Common myeloid progenitor, CD34-positive (primary cell): Measurements from ENCODE around the gene FARSA.

Experiments used
- CTCF ChIA-PET: fragments of 350-600 bp; sonication (Branson Sonifier 250); formaldehyde crosslinking; loops from one replicate; lab custom pipeline; 2021; ENCODE audit warnings: antibody characterized with exemption; lab: Charles Lee
- POLR2A ChIA-PET: fragments of 350-600 bp; sonication (Branson Sonifier 250); formaldehyde crosslinking; loops from one replicate; lab custom pipeline; 2021; ENCODE audit warnings: antibody characterized with exemption; lab: Charles Lee
- DNase-seq, 3 donors: peaks; one replicate each; pipeline versions ENCODE4 v3.0.0 to v3.0.0-alpha.2; 2013
- H3K27ac ChIP-seq, 2 experiments: 1 replicate in 1 of 2; 2 replicates in 1 of 2; pipeline ENCODE4 v1.7.0; 2013; ENCODE audit warnings: inconsistent platforms in 2 of 2, low read length in 2 of 2, mild to moderate bottlenecking in 2 of 2, low read depth in 1 of 2, moderate library complexity in 1 of 2; ENCODE audit not compliant: severe bottlenecking in 2 of 2, insufficient read depth in 1 of 2, poor library complexity in 1 of 2
- H3K27me3 ChIP-seq, 5 experiments: replicated peaks in 2 of 5; 1 replicate in 3 of 5; 2 replicates in 2 of 5; pipeline versions ENCODE4 v1.6.1 to v1.7.0; 2013; ENCODE audit warnings: low read length in 4 of 5, mild to moderate bottlenecking in 2 of 5, moderate library complexity in 2 of 5, inconsistent platforms in 1 of 5; ENCODE audit not compliant: insufficient read depth in 5 of 5, control insufficient read depth in 4 of 5
- H3K36me3 ChIP-seq, 4 experiments: 1 replicate in 2 of 4; 2 replicates in 2 of 4; pipeline versions ENCODE4 v1.6.1 to v1.7.0; 2013; ENCODE audit warnings: low read length in 3 of 4, control low read depth in 1 of 4, mild to moderate bottlenecking in 1 of 4; ENCODE audit not compliant: control insufficient read depth in 4 of 4, insufficient read depth in 4 of 4
- H3K4me1 ChIP-seq, 4 experiments: 1 replicate in 3 of 4; 2 replicates in 1 of 4; pipeline versions ENCODE4 v1.6.1 to v1.7.1; 2013; ENCODE audit warnings: low read length in 3 of 4, mild to moderate bottlenecking in 3 of 4, control low read depth in 1 of 4, inconsistent platforms in 1 of 4, moderate library complexity in 1 of 4; ENCODE audit not compliant: control insufficient read depth in 4 of 4, insufficient read depth in 4 of 4; ENCODE audit errors: control extremely low read depth in 1 of 4
- H3K4me3 ChIP-seq, 7 experiments: 1 replicate in 4 of 7; 2 replicates in 3 of 7; pipeline versions ENCODE4 v1.5.1 to v1.7.0; 2013; ENCODE audit warnings: mild to moderate bottlenecking in 7 of 7, low read length in 6 of 7, moderate library complexity in 6 of 7, inconsistent platforms in 2 of 7, low read depth in 2 of 7, control low read depth in 1 of 7; ENCODE audit not compliant: insufficient read depth in 4 of 7, control insufficient read depth in 1 of 7; ENCODE audit errors: extremely low read depth in 1 of 7
- H3K9me3 ChIP-seq, 5 experiments: 1 replicate in 4 of 5; 2 replicates in 1 of 5; pipeline versions ENCODE4 v1.6.1 to v1.7.1; 2013; ENCODE audit warnings: low read length in 4 of 5, mild to moderate bottlenecking in 2 of 5, inconsistent platforms in 1 of 5, low read depth in 1 of 5, moderate library complexity in 1 of 5; ENCODE audit not compliant: control insufficient read depth in 4 of 5, insufficient read depth in 2 of 5; ENCODE audit errors: control extremely low read depth in 1 of 5
- WGBS: methylation state at CpG from one replicate; pipeline ENCODE4 v1.1.5; 2013; ENCODE audit not compliant: insufficient coverage; 5-methylcytosine and 5-hydroxymethylcytosine counted together

FARSA gene

GRCh38 chr19:12886651-12886968 lies 46.9 kb downstream of the FARSA start:
- Histone ChIP-seq H3K4me3 (peak overlapping the region in 1 of 7 experiments; percentile 3), H3K36me3 (no peaks in the 10 kb centered on the region), H3K27me3 (no peaks in the 10 kb centered on the region), H3K4me1 (peaks cover 0 to 38% (median 28%) of the 10 kb centered on the region in 4 experiments), H3K27ac (peak overlapping the region in 1 of 2 experiments; percentile 81), H3K9me3 (peaks cover 0 to 7% (median 3%) of the 10 kb centered on the region in 5 experiments)
- CTCF ChIA-PET = interaction anchor here (1.4 to 3.1 kb wide), 7 partner anchors 10 to 79 kb away, joined by 4 to 12 read pairs (median 9); partner anchors contain the start of genes FARSA and GADD45GIP1
- WGBS = 90% methylated on average over 2 of the region's 5 CpGs
- POLR2A ChIA-PET = interaction anchor here (0.6 to 2.6 kb wide), 2 partner anchors 51 to 221 kb away, joined by 5 to 16 read pairs; partner anchors contain the start of gene CALR
- DNase-seq = peak in 2 of 3 donors; percentile 11 to 27

GRCh38 chr19:12885749-12886650 lies 47.5 kb downstream of the FARSA start:
- WGBS = 5% methylated on average over 46 of the region's 53 CpGs
- peak; percentile 46 to 73 (median 64) for DNase-seq
- Histone ChIP-seq H3K36me3 (no peaks in the 10 kb centered on the region), H3K27ac (peak overlapping the region in 1 of 2 experiments; percentile 81), H3K4me3 (peak overlapping the region; percentile 21 to 78 (median 59)), H3K4me1 (peaks cover 0 to 34% (median 26%) of the 10 kb centered on the region in 4 experiments), H3K27me3 (no peaks in the 10 kb centered on the region), H3K9me3 (peaks cover 0 to 7% (median 3%) of the 10 kb centered on the region in 5 experiments)
- POLR2A ChIA-PET = interaction anchor here (0.6 to 2.6 kb wide), 5 partner anchors 28 to 220 kb away, joined by 4 to 16 read pairs (median 5); partner anchors contain the start of genes CALR and SYCE2
- CTCF ChIA-PET = interaction anchor here (0.6 to 3.9 kb wide), 13 partner anchors 10 to 357 kb away, joined by 3 to 20 read pairs (median 7); partner anchors contain the start of genes CALR, FARSA and GADD45GIP1

GRCh38 chr19:12884926-12885748 lies 48.4 kb downstream of the FARSA start:
- Histone ChIP-seq H3K27me3 (no peaks in the 10 kb centered on the region), H3K36me3 (no peaks in the 10 kb centered on the region), H3K9me3 (peaks cover 0 to 7% (median 3%) of the 10 kb centered on the region in 5 experiments), H3K4me3 (peak overlapping the region; percentile 48 to 78 (median 66)), H3K4me1 (peaks cover 0 to 36% (median 30%) of the 10 kb centered on the region in 4 experiments), H3K27ac (peak overlapping the region in 1 of 2 experiments; percentile 81)
- 4% methylated on average over 72 of the region's 73 CpGs for WGBS
- ChIA-PET CTCF (interaction anchor here (0.6 to 3.9 kb wide), 15 partner anchors 11 to 358 kb away, joined by 3 to 20 read pairs (median 7); partner anchors contain the start of genes CALR and FARSA), POLR2A (interaction anchor here (0.5 to 2.6 kb wide), 7 partner anchors 29 to 99 kb away, joined by 3 to 16 read pairs (median 5); partner anchors contain the start of genes CALR, RAD23A and SYCE2)
- DNase-seq = peak; percentile 76 to 87 (median 84)

GRCh38 chr19:12884627-12884925 lies 48.9 kb downstream of the FARSA start:
- peak overlapping the region in 1 of 2 experiments; percentile 65 for H3K27ac ChIP-seq
- 79% methylated on average over 11 of the region's 12 CpGs for WGBS
- POLR2A ChIA-PET = interaction anchor here (0.5 to 2.6 kb wide), 7 partner anchors 29 to 99 kb away, joined by 3 to 16 read pairs (median 5); partner anchors contain the start of genes CALR, RAD23A and SYCE2

GRCh38 chr19:12884202-12884601 lies 49.3 kb downstream of the FARSA start:
- POLR2A ChIA-PET = interaction anchor here (1.3 to 2.6 kb wide), 3 partner anchors 30 to 53 kb away, joined by 4 to 16 read pairs (median 6); partner anchors contain the start of genes CALR and SYCE2
- Histone ChIP-seq H3K27ac (peak overlapping the region in 1 of 2 experiments; percentile 65), H3K36me3 (no peaks in the 10 kb centered on the region), H3K27me3 (no peaks in the 10 kb centered on the region), H3K4me1 (peaks cover 0 to 35% (median 30%) of the 10 kb centered on the region in 4 experiments), H3K4me3 (peak overlapping the region in 4 of 7 experiments; percentile 48 to 78 (median 68)), H3K9me3 (peaks cover 0 to 7% (median 3%) of the 10 kb centered on the region in 5 experiments)
- 100% methylated on average over 2 of the region's 3 CpGs for WGBS
- DNase-seq = no peak
- CTCF ChIA-PET = interaction anchor here (1.1 to 3.9 kb wide), 7 partner anchors 12 to 81 kb away, joined by 3 to 20 read pairs (median 8); partner anchors contain the start of genes CALR and FARSA

More at GRCh38 chr19:12884627-12884925, 48.9 kb downstream of the FARSA start:
- H3K36me3 ChIP-seq = no peaks in the 10 kb centered on the region
- CTCF ChIA-PET = interaction anchor here (0.8 to 3.9 kb wide), 13 partner anchors 12 to 81 kb away, joined by 3 to 20 read pairs (median 8); partner anchors contain the start of genes CALR and FARSA
- DNase-seq = no peak
- no peaks in the 10 kb centered on the region for H3K27me3 ChIP-seq
- peak overlapping the region in 6 of 7 experiments; percentile 48 to 78 (median 65) for H3K4me3 ChIP-seq
- peaks cover 0 to 35% (median 30%) of the 10 kb centered on the region in 4 experiments for H3K4me1 ChIP-seq
- peaks cover 0 to 7% (median 3%) of the 10 kb centered on the region in 5 experiments for H3K9me3 ChIP-seq

GRCh38 chr19:12882589-12882988 lies 50.9 kb downstream of the FARSA start:
- no peak for DNase-seq
- CTCF ChIA-PET = interaction anchor here (0.7 to 3.9 kb wide), 10 partner anchors 9 to 83 kb away, joined by 3 to 20 read pairs (median 4); partner anchors contain the start of genes CALR and FARSA
- Histone ChIP-seq H3K27me3 (no peaks in the 10 kb centered on the region), H3K27ac (no peak overlapping the region), H3K9me3 (peaks cover 0 to 7% (median 3%) of the 10 kb centered on the region in 5 experiments), H3K4me3 (no peak overlapping the region), H3K36me3 (peaks cover 0 to 10% (median 7%) of the 10 kb centered on the region in 4 experiments), H3K4me1 (peaks cover 0 to 35% (median 30%) of the 10 kb centered on the region in 4 experiments)
- 90% methylated on average over 2 of the region's 3 CpGs for WGBS
- POLR2A ChIA-PET = interaction anchor here (0.6 to 1.1 kb wide), 2 partner anchors 55 to 62 kb away, joined by 3 read pairs; no protein-coding TSS in a partner anchor
